Neural cell (in vitro differentiated cells): ENCODE measurements around the gene HOXC10.

Experiments
- CTCF ChIP-seq: fragments of 450-650 bp; IDR thresholded peaks from 2 replicates; pipeline ENCODE4 v1.5.1; 2014; ENCODE audit warnings: antibody characterized with exemption, mild to moderate bottlenecking, moderate library complexity; ENCODE audit not compliant: poor library complexity, severe bottlenecking
- POLR2AphosphoS5 ChIP-seq: IDR thresholded peaks from 2 replicates; pipeline ENCODE4 v1.6.1; 2012
- RAD21 ChIP-seq: fragments of 450-650 bp; conservative IDR thresholded peaks from 2 replicates; pipeline ENCODE4 v1.6.1; 2014; ENCODE audit warnings: antibody characterized with exemption, mild to moderate bottlenecking, moderate library complexity

GRCh38 chr12:54005853-54006558 lies 21.1 kb downstream of the HOXC10 start:
- TF ChIP-seq CTCF, result peak; percentile 96
- peak; percentile 94 for TF ChIP-seq RAD21
- no peak for TF ChIP-seq POLR2AphosphoS5
